HepG2 (cell line): ENCODE measurements around the gene KREMEN1. TPM values are rescaled to one million over a fixed set of nuclear protein-coding genes. Genes with fewer than 3 reads are reported as not detected.

Source experiments
- CBX1 ChIP-seq: IDR thresholded peaks from one replicate; pipeline ENCODE4 v1.6.1; 2016; ENCODE audit warnings: antibody characterized with exemption, low read depth
- EHMT2 ChIP-seq: fragments of 200-600 bp; sonication (generic); IDR thresholded peaks from 2 replicates; pipeline ENCODE4 v1.7.0; 2017; ENCODE audit warnings: antibody characterized with exemption, low read depth, low read length, borderline replicate concordance
- FOSL2 ChIP-seq: sonication (generic); formaldehyde crosslinking; IDR thresholded peaks from 2 replicates; pipeline ENCODE4 v1.4.0; 2020; ENCODE audit warnings: missing genetic modification reagents
- KIAA2018 ChIP-seq: sonication (generic); formaldehyde crosslinking; IDR thresholded peaks from 2 replicates; pipeline ENCODE4 v1.5.0; 2020; ENCODE audit warnings: mild to moderate bottlenecking, missing genetic modification reagents, borderline replicate concordance
- MYC ChIP-seq: sonication (generic); formaldehyde crosslinking; IDR thresholded peaks from 2 replicates; pipeline ENCODE4 v1.9.0; 2021; ENCODE audit warnings: missing genetic modification reagents, borderline replicate concordance
- NFIC ChIP-seq: IDR thresholded peaks from 2 replicates; pipeline ENCODE4 v1.6.1; 2012; ENCODE audit warnings: mild to moderate bottlenecking, low read length, inconsistent platforms
- NR2C2 ChIP-seq: sonication (generic); formaldehyde crosslinking; IDR thresholded peaks from 2 replicates; pipeline ENCODE4 v1.4.0; 2020; ENCODE audit warnings: missing genetic modification reagents, mild to moderate bottlenecking, moderate library complexity, borderline replicate concordance
- RCOR2 ChIP-seq: IDR thresholded peaks from 2 replicates; pipeline ENCODE4 v1.6.1; 2016; ENCODE audit warnings: missing biosample characterization, missing genetic modification reagents
- ZBED4 ChIP-seq: sonication (generic); formaldehyde crosslinking; IDR thresholded peaks from 2 replicates; pipeline ENCODE4 v1.4.0; 2020; ENCODE audit warnings: missing genetic modification reagents, borderline replicate concordance
- ZFP82 ChIP-seq: sonication (generic); formaldehyde crosslinking; IDR thresholded peaks from 2 replicates; pipeline ENCODE4 v1.5.1; 2020; ENCODE audit warnings: mild to moderate bottlenecking, missing genetic modification reagents, borderline replicate concordance
- ZNF10 ChIP-seq: sonication (generic); formaldehyde crosslinking; IDR thresholded peaks from 2 replicates; pipeline ENCODE4 v1.4.0; 2020; ENCODE audit warnings: mild to moderate bottlenecking, low read depth, missing genetic modification reagents, borderline replicate concordance
- ZNF234 ChIP-seq: sonication (generic); formaldehyde crosslinking; conservative IDR thresholded peaks from 2 replicates; pipeline ENCODE4 v1.5.1; 2020; ENCODE audit warnings: mild to moderate bottlenecking, missing genetic modification reagents
- polyA plus RNA-seq, 8 experiments: library from polyadenylated mRNA; depleted of rRNA in 3 of 8; stranded (reverse) in 7 of 8; unstranded in 1 of 8; fragments of >200 nt; fragmentation: Illumina TruSeq in 4 of 8; extraction: Trizol in 4 of 8; gene quantifications; 2 replicates each; pipeline versions ENCODE4 v1.2.1 to v1.2.3, GENCODE V29; 2011 to 2016; ENCODE audit warnings: low read depth in 4 of 8, missing spikeins in 1 of 8, mixed read lengths in 1 of 8; ENCODE audit not compliant: insufficient read depth in 1 of 8
- total RNA-seq, 5 experiments: library from RNA; depleted of rRNA; stranded (reverse); fragments of >200 nt; fragmentation: Illumina TruSeq; extraction: Trizol; gene quantifications; 2 replicates each; pipeline ENCODE4 v1.2.3, GENCODE V29; 2016; ENCODE audit warnings: low read depth in 1 of 5
- TF ChIP-seq, protein P1 (sequence below): sonication (generic); formaldehyde crosslinking; IDR thresholded peaks from 2 replicates; pipeline ENCODE4 v1.5.0; 2020; ENCODE audit warnings: missing genetic modification reagents

Gene KREMEN1
- total and polyA plus RNA-seq, 2 of the 13 experiments (the other 11 are each of a cell fraction or from before 2014, with no cell fraction given), result 9.8 to 13.8 TPM

DNA sequence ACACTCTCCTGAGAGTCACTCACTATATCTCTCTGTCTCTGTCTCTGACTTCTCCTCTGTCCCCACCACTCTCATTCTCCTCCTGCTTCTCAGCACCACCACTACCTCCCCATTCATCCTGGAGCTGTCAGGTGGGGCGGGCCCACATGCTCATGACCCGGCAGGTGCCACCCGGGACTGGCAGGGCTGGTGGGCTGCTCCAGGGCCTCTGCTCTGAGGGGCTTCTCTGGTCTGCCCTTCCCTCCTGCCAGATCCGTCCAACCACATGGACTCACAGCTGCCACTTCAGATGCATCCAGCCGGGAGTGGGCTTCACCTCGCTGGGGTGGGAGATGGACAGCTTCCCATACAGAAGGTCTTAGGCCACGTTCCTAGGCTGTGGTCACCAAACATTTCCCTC, 128.1 kb downstream of the KREMEN1 start (continued):
- TF ChIP-seq KIAA2018 (CRISPR knock-in tag), result no peak
- no peak for TF ChIP-seq ZFP82 (CRISPR knock-in tag)
- TF ChIP-seq ZNF10 (CRISPR knock-in tag), result no peak
- TF ChIP-seq EHMT2, result no peak
- TF ChIP-seq ZBED4 (CRISPR knock-in tag), result no peak
- no peak for TF ChIP-seq FOSL2 (CRISPR knock-in tag)
- TF ChIP-seq CBX1, result no peak
- no peak for TF ChIP-seq RCOR2 (CRISPR knock-in tag)
- TF ChIP-seq, protein P1, sequence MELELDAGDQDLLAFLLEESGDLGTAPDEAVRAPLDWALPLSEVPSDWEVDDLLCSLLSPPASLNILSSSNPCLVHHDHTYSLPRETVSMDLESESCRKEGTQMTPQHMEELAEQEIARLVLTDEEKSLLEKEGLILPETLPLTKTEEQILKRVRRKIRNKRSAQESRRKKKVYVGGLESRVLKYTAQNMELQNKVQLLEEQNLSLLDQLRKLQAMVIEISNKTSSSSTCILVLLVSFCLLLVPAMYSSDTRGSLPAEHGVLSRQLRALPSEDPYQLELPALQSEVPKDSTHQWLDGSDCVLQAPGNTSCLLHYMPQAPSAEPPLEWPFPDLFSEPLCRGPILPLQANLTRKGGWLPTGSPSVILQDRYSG, result no peak
- no peak for TF ChIP-seq ZNF234 (CRISPR knock-in tag)
- TF ChIP-seq MYC (CRISPR knock-in tag), result no peak
- TF ChIP-seq NR2C2 (CRISPR knock-in tag), result no peak
- TF ChIP-seq NFIC, result no peak
- TF ChIP-seq, all 625 proteins: peak for 0
